Vagina (tissue), 2 donors: Measurements from ENCODE around the gene JAG2. TPM values are rescaled to one million over a fixed set of nuclear protein-coding genes. Genes with fewer than 3 reads are reported as not detected.

ENCODE experiments used
- DNase-seq, 2 donors: peaks; one replicate each; pipeline ENCODE4 v3.0.0-alpha.2; 2017; ENCODE audit errors: extremely low spot score in 2 of 2
- H3K27ac ChIP-seq: fragments of 200-600 bp; sonication (generic); one replicate; pipeline ENCODE4 v1.5.1; 2019
- H3K27me3 ChIP-seq: fragments of 200-600 bp; sonication (generic); one replicate; pipeline ENCODE4 v1.5.1; 2019
- H3K36me3 ChIP-seq, 2 donors: fragments of 200-600 bp; sonication (generic); one replicate each; pipeline ENCODE4 v1.5.1; 2017 to 2019
- H3K4me1 ChIP-seq: fragments of 200-600 bp; sonication (generic); one replicate; pipeline ENCODE4 v1.5.1; 2019
- H3K4me3 ChIP-seq, 2 donors: fragments of 200-600 bp; sonication (generic); 1 replicate in 1 of 2; 2 replicates in 1 of 2; pipeline ENCODE4 v1.5.1; 2016 to 2019
- H3K9me3 ChIP-seq: fragments of 200-600 bp; sonication (generic); one replicate; pipeline ENCODE4 v1.5.1; 2019
- CTCF ChIP-seq, 3 experiments: fragments of 450-650 bp in 2 of 3; fragments of 200-600 bp in 1 of 3; sonication (generic) in 1 of 3; IDR thresholded peaks; one replicate each; pipeline ENCODE4 v1.5.1; 2017 to 2019; ENCODE audit warnings: antibody characterized with exemption in 3 of 3, mild to moderate bottlenecking in 2 of 3, moderate library complexity in 2 of 3
- POLR2A ChIP-seq, 2 donors: fragments of 450-650 bp; IDR thresholded peaks; one replicate each; pipeline ENCODE4 v1.6.1; 2017; ENCODE audit warnings: antibody characterized with exemption in 2 of 2, mild to moderate bottlenecking in 2 of 2, moderate library complexity in 2 of 2
- POLR2AphosphoS5 ChIP-seq, 2 donors: sonication (generic); formaldehyde crosslinking; IDR thresholded peaks; one replicate each; pipeline ENCODE4 v1.9.0; 2017; ENCODE audit warnings: antibody characterized with exemption in 2 of 2, mild to moderate bottlenecking in 2 of 2, low read depth in 1 of 2; ENCODE audit not compliant: insufficient read depth in 1 of 2
- intact Hi-C: fragments of 100-400 bp; cut with DNase I; formaldehyde crosslinking; loops from one replicate; pipeline ENCODE4 v1.15.1; 2023
- total RNA-seq: library from RNA; depleted of rRNA; stranded (reverse); fragments of >200 nt; gene quantifications from one replicate; pipeline ENCODE4 v1.2.3, GENCODE V29; 2016

Gene JAG2
- total RNA-seq, 1 donor from 2014 or later, result 17.7 TPM

- Histone ChIP-seq H3K27me3 (no peaks in the 10 kb centered on the region), H3K9me3 (no peaks in the 10 kb centered on the region), H3K4me3 (no peak overlapping the region), H3K27ac (no peak overlapping the region), H3K36me3 (no peaks in the 10 kb centered on the region), H3K4me1 (no peaks in the 10 kb centered on the region)
- DNase-seq, result no peak
- TF ChIP-seq CTCF (IDR thresholded peaks at IDR 0.05), result no peak
- no peak for TF ChIP-seq POLR2AphosphoS5 (IDR thresholded peaks at IDR 0.05; ENCODE audit: insufficient read depth in 1 of 2, low read depth in 1 of 2)
- no peak for TF ChIP-seq POLR2A (IDR thresholded peaks at IDR 0.05)
- intact Hi-C loops, result no loop called here
Observed at GRCh38 chr14:105153331-105153731, 15.2 kb downstream of the JAG2 start.

GRCh38 chr14:105152794-105153241, 15.8 kb downstream of the JAG2 start:
- Histone ChIP-seq H3K27ac (no peak overlapping the region), H3K27me3 (no peaks in the 10 kb centered on the region), H3K4me3 (no peak overlapping the region), H3K9me3 (no peaks in the 10 kb centered on the region), H3K4me1 (no peaks in the 10 kb centered on the region), H3K36me3 (no peaks in the 10 kb centered on the region)
- TF ChIP-seq POLR2A (IDR thresholded peaks at IDR 0.05) (no peak), POLR2AphosphoS5 (IDR thresholded peaks at IDR 0.05; ENCODE audit: insufficient read depth in 1 of 2, low read depth in 1 of 2) (peak in 1 of 2 donors; percentile 6), CTCF (IDR thresholded peaks at IDR 0.05) (no peak)
- intact Hi-C loops, result no loop called here
- no peak for DNase-seq

GRCh38 chr14:105151838-105152793, 16.5 kb downstream of the JAG2 start:
- Histone ChIP-seq H3K27me3 (no peaks in the 10 kb centered on the region), H3K36me3 (no peaks in the 10 kb centered on the region), H3K4me1 (no peaks in the 10 kb centered on the region), H3K4me3 (no peak overlapping the region), H3K27ac (no peak overlapping the region), H3K9me3 (no peaks in the 10 kb centered on the region)
- intact Hi-C loops, result no loop called here
- no peak for TF ChIP-seq POLR2AphosphoS5 (IDR thresholded peaks at IDR 0.05; ENCODE audit: insufficient read depth in 1 of 2, low read depth in 1 of 2)
- TF ChIP-seq POLR2A (IDR thresholded peaks at IDR 0.05), result no peak
- no peak for TF ChIP-seq CTCF (IDR thresholded peaks at IDR 0.05)
- DNase-seq, result no peak

GRCh38 chr14:105151084-105151837, 17.3 kb downstream of the JAG2 start:
- H3K4me1 ChIP-seq, result no peaks in the 10 kb centered on the region
- no peaks in the 10 kb centered on the region for H3K27me3 ChIP-seq
- no peaks in the 10 kb centered on the region for H3K36me3 ChIP-seq
- TF ChIP-seq POLR2A (IDR thresholded peaks at IDR 0.05) (no peak), POLR2AphosphoS5 (IDR thresholded peaks at IDR 0.05; ENCODE audit: insufficient read depth in 1 of 2, low read depth in 1 of 2) (no peak), CTCF (IDR thresholded peaks at IDR 0.05) (no peak)
- intact Hi-C loops, result no loop called here
- H3K4me3 ChIP-seq, result no peak overlapping the region
- no peak overlapping the region for H3K27ac ChIP-seq
- H3K9me3 ChIP-seq, result no peaks in the 10 kb centered on the region
- DNase-seq, result no peak
